SH-SY5Y (cell line): ENCODE data around the gene HTR3E.

Experiments used
- GATA2 ChIP-seq: IDR thresholded peaks from 2 replicates; pipeline ENCODE4 v1.6.1; 2011; ENCODE audit warnings: mild to moderate bottlenecking, low read depth, low read length
- GATA3 ChIP-seq: IDR thresholded peaks from 2 replicates; pipeline ENCODE4 v1.6.1; 2011; ENCODE audit warnings: low read depth, mild to moderate bottlenecking, low read length, moderate library complexity

GRCh38 chr3:184145751-184146270, 48.9 kb downstream of the HTR3E start:
- TF ChIP-seq GATA3, result no peak
- no peak for TF ChIP-seq GATA2
